IPS-NIHi11 (cell line): Measurements from ENCODE around the gene NKAIN1.
A peak's percentile ranks its signal among the peaks of the same experiment; 100 is the strongest.

Experiments used
- DNase-seq: peaks from one replicate; pipeline ENCODE4 v3.0.0; 2012; ENCODE audit warnings: mixed read lengths, low spot score

NKAIN1 gene

DNA sequence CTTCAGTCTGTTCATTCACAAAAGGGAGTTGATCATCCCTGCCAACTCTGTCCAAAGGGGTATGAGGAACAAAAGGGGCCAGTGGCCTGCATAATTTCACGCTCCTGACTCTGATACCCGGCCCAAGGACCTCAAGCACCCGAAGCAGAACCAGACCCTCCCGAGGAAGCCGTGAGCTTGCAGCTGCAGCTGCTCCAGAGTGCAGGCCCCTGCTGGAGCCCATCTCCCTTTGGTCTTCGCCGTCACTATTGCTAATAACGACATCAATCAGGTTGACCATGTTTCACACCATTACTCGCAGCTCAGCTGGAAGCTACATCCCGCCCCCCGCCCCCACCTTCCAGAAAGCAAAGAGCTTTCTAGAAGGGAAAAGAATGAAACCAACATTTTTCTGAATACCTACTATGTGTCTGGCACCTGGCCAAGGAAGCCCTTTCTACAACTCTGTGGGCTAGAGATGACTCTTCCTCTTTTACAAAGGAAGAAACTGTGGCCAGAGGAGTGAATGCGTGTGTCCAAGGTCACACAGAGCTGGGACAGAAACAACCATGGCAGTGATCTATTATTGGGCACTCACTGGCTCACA lies 5.5 kb downstream of the NKAIN1 start:
- DNase-seq: no peak

- DNase-seq: no peak
Measured at GRCh38 chr1:31232689-31233088, 7.0 kb downstream of the NKAIN1 start.

- no peak for DNase-seq
Measured at GRCh38 chr1:31231802-31232201, 7.9 kb downstream of the NKAIN1 start.

GRCh38 chr1:31230378-31230777 lies 9.3 kb downstream of the NKAIN1 start:
- DNase-seq: no peak

- DNase-seq: no peak
Measured at GRCh38 chr1:31228986-31229385, 10.7 kb downstream of the NKAIN1 start.

GRCh38 chr1:31227891-31228568 lies 11.7 kb downstream of the NKAIN1 start:
- DNase-seq: no peak

- DNase-seq: no peak
Measured at GRCh38 chr1:31224068-31224467, 15.6 kb downstream of the NKAIN1 start.

DNA sequence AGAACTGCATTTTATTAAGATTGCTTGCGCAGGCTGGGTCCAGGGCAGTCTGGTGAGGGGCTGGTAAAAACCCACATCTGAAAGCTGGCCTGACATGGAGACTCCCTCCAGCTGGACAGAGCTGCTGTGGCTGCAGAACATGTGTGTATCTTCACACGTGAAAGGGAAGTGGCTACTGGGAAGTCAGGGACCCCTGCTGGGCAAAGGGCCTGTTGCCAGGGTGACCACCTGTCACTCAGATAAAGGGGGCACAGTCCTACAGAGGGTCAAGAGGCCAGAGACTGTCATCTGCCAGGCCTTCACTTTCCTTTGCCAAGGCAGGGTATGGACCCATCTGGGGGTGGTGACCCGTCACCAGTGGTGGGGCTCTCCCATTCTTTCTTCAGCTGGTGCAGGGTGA lies 17.5 kb downstream of the NKAIN1 start:
- no peak for DNase-seq

GRCh38 chr1:31221072-31221471 lies 18.6 kb downstream of the NKAIN1 start:
- no peak for DNase-seq

- no peak for DNase-seq
Measured at GRCh38 chr1:31219489-31219888, 20.2 kb downstream of the NKAIN1 start.

DNA sequence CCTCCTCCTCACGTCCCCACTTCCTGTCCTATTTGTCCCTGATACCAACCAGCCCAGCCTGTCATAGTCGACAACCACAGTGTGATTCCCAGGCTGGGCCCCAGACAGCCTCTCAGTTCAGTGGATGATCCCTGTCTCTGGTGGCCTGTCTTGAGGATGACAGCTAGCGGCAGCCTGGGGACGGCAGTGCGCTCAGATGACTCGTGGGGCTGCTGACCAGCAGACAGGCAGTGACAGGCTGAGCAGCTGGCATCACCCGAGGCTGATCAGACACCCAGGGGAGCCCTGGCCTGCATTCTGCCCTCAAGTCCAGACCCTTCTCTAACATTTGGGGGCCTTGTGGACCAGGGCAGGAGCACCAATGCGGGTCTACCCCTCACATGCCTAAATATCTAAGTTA lies 21.0 kb downstream of the NKAIN1 start:
- DNase-seq: no peak

DNA sequence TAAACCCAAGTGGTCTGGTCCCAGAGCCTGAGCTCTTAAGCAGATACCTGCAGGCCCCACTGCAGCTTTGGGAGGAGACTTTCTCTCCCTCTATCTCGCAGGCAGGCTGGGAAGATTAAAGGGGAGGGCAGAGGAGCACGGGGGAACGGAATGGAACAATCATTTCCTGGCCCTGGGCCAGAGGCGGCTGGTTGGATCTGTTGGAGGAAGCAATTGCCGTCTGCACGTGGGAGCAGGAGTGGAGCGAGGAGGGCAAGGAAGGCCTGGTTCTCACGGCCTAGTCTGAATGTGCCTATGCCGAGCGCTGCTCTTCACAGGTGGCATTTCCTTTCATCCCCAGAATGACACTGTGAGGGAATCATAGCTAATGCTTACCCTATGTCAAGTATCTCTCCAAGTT lies 23.7 kb downstream of the NKAIN1 start:
- peak; percentile 42 for DNase-seq

DNA sequence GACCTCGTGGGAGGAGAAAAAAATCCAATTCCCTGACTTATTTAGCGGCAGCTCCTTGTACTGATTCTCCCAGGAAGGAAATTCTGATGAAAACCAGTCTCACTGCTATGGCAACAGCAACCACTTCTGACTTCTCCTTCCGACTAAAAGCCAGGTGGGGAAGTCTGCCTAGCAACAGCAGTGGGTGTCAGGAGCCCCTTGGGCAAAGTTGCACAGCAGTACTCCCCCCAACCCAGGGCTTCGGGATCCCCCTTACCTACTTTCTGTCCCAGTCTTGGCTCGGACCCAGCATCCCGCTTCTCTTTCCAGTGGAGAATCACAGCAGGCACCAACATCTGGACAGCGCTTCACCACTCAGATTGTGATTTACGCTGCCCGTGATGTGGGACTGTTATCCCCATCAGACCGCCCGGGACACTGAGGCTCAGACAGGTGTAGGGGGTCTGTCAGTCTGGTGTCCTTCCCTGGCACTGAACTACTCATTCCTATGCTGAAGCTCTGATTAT lies 24.6 kb downstream of the NKAIN1 start:
- DNase-seq: no peak

GRCh38 chr1:31214316-31215064 lies 25.2 kb downstream of the NKAIN1 start:
- peak; percentile 78 for DNase-seq

GRCh38 chr1:31208361-31208945 lies 31.2 kb downstream of the NKAIN1 start:
- DNase-seq: no peak

- no peak for DNase-seq
Measured at GRCh38 chr1:31207569-31207968, 32.1 kb downstream of the NKAIN1 start.

DNA sequence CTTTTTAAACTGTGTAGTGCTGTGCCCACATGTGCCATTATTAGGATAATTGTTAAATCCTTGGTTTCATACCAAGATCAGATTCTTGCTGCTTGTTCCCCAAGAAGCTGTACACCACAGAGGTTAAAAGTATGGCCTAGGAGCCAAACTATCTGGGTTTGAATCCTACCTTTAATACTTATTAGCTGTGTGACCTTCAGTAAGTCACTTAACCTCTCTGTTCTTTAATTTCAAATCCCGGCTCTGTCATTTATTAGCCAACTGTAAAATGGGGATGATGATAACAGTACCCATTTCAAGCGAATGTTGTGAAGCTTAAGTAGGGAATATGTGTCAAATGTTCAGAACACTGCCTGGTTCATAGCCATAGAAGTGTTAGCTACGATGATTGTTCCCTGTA lies 32.6 kb downstream of the NKAIN1 start:
- DNase-seq: no peak

DNA sequence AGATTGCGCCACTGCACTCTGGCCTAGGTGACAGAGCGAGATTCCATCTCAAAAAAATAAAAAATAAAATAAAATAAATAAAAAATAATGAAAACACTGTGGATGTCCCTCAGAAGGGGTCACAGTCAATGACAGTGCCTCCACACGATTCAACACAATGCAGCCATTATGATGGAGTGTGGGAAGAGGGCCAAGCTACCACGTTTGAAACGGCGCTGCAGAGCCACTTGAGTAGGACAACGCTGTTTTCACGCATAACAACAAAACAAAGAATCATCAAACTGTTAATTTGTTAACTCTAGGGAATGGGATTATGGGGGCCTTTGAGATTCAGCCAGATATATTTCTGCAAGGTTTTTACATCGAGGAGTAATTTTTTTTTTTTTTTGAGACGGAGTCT lies 36.5 kb downstream of the NKAIN1 start:
- DNase-seq: no peak

GRCh38 chr1:31201931-31202360 lies 37.7 kb downstream of the NKAIN1 start:
- DNase-seq: no peak

DNA sequence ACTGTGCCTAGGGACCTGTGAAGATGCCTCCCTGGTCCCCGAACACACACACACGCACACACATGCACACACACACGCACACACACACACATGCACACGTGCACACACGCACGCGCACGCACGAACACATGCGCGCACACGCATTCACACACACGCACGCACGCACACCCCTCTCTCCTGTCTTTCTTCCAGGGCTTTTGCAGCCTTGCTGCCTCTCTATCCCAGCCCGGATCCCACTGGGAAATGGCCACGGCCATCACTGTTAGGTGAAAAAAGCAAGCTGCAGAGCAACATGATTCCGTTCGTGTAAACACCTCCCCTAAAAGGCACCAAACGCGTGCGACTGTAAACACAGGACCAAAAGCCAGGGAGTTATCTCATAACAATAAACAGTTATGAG lies 39.7 kb downstream of the NKAIN1 start:
- no peak for DNase-seq

DNA sequence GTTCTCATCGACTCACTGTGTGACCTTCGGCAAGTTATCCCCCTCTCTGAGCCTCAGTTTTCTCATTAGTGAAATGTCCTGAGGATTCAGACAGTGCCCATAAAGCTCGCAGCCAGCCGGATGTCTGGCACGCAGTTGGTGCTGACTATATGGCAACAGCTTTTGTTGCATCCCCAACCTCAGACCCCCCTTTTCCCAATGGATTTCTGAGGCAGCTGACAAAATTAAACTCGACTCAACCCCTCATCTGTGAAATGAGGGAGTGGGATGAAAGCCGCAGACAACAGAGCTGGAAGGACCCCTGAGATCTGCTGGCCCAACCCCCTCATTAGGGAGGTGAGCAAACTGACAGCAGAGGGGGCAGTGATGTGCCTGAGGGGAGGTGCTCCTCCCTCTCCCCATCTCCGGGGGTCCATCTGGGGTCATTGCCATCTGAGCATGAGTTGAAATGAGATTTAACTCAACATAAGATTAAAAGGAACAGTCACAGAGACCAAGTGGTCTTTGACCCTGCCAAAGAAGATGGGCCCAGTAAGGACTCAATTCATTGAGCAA lies 40.4 kb downstream of the NKAIN1 start:
- DNase-seq: no peak

GRCh38 chr1:31198600-31198999 lies 41.1 kb downstream of the NKAIN1 start:
- DNase-seq: peak; percentile 44
